GM12873 (cell line): ENCODE results near the gene TMEM218.

Experiments
- CTCF ChIP-seq: IDR thresholded peaks from 2 replicates; pipeline ENCODE4 v1.5.1; 2012; ENCODE audit warnings: low read depth, mild to moderate bottlenecking, moderate library complexity, low read length, control low read depth; ENCODE audit not compliant: insufficient read depth; ENCODE audit errors: missing control alignments

Gene TMEM218

GRCh38 chr11:125141178-125141577 lies 29.8 kb upstream of the TMEM218 start:
- no peak for TF ChIP-seq CTCF

DNA sequence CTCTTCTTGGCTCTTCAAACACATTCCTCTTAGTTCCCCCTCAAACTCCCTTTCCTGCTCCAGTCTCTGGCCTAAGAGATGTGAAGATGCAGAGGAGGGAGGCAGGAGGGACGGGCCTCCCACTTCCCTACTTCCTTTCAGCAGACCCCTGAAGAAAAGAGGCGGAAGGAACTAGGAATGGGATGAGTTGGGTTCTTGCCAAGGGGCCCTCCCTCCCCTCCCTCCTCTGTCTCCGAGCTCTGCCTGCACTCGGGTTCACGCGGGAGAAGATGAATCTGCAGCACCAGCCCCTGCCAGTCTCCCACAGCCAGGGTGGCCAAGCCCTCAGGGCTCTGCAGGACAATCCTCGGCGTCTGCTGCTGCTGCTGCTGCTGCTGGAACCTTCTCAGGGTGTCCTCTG lies 28.8 kb upstream of the TMEM218 start:
- no peak for TF ChIP-seq CTCF

- no peak for TF ChIP-seq CTCF
These were observed 28.4 kb upstream of the TMEM218 start for GRCh38 chr11:125139778-125140177.

DNA sequence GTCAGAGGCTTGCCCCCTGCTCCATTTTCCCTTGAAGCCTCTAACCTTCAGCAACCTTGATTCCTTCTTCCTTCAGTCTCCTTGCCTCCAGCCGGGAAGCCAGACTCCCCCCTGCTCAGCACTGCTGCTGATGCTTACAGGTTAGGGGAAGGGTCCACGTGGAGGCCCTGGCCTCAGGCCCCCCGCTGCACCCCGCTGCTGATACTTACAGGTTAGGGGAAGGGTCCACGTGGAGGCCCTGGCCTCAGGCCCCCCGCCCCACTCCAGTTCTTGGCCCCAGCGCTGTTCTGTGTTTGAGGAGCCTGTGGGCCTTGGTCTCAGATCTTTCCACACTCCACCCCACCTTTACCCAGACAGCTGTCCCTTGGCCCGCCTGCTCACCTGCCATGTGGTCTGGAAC lies 27.5 kb upstream of the TMEM218 start:
- no peak for TF ChIP-seq CTCF

GRCh38 chr11:125136001-125136400 lies 24.6 kb upstream of the TMEM218 start:
- no peak for TF ChIP-seq CTCF

DNA sequence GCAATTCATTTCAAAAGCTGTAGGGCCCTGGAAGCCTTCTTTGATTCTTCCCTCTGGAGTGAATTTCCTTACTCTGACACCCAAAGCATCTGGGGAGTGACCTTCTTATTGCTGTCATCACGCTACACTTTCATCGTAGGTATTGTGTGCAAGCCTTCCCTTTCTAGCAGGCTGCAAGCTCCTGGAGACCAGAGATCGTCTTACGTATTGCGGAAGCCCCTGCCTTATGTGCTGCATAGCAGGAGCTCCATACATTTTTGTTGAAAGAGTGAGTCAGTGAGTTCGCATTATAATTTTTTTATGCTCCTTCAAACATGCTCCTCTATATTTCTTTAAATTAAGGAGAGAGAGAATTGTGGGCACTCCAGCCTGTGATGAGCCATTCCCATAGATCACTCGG lies 21.2 kb upstream of the TMEM218 start:
- no peak for TF ChIP-seq CTCF

GRCh38 chr11:125132071-125132470 lies 20.6 kb upstream of the TMEM218 start:
- TF ChIP-seq CTCF: no peak

GRCh38 chr11:125129316-125129993 lies 18.0 kb upstream of the TMEM218 start:
- no peak for TF ChIP-seq CTCF
